Effector CD8-positive, alpha-beta T cell (primary cell): ENCODE results near the gene SH3BP1.
A peak's percentile ranks its signal among the peaks of the same experiment; 100 is the strongest.
"Not testable (repeated sequence)": the region's sequence is repeated elsewhere in the genome, so short reads cannot be mapped to it uniquely, and the experiment has no call there.

ENCODE experiments used
- DNase-seq: peaks from one replicate; lab custom pipeline; 2025; lab: John Stamatoyannopoulos, UW

The SH3BP1 gene

GRCh38 chr22:37677493-37677974 lies 38.1 kb downstream of the SH3BP1 start:
- no peak for DNase-seq

GRCh38 chr22:37678372-37678771 lies 38.9 kb downstream of the SH3BP1 start:
- DNase-seq: no peak

GRCh38 chr22:37679670-37680069 lies 40.2 kb downstream of the SH3BP1 start:
- DNase-seq: no peak

- DNase-seq: no peak
These were observed 40.9 kb downstream of the SH3BP1 start for GRCh38 chr22:37680191-37680851.

GRCh38 chr22:37681001-37681424 lies 41.5 kb downstream of the SH3BP1 start:
- no peak for DNase-seq

GRCh38 chr22:37681556-37682049 lies 42.1 kb downstream of the SH3BP1 start:
- peak; percentile 44 for DNase-seq

GRCh38 chr22:37684803-37685615 lies 45.5 kb downstream of the SH3BP1 start:
- DNase-seq: no peak

GRCh38 chr22:37686002-37686982 lies 46.8 kb downstream of the SH3BP1 start, which contains the start of gene NOL12:
Gene NOL12 (plus strand): TSS chr22:37686343. CDS start chr22:37686393, 50 bp downstream.
- peak; percentile 49 for DNase-seq

- DNase-seq: no peak
These were observed 50.9 kb downstream of the SH3BP1 start for GRCh38 chr22:37690407-37690806.

GRCh38 chr22:37690901-37691504 lies 51.5 kb downstream of the SH3BP1 start:
- DNase-seq: no peak

- DNase-seq: no peak
These were observed 53.3 kb downstream of the SH3BP1 start for GRCh38 chr22:37692627-37693285.

GRCh38 chr22:37694131-37694530 lies 54.7 kb downstream of the SH3BP1 start:
- DNase-seq: not testable (repeated sequence)

- not testable (repeated sequence) for DNase-seq
These were observed 56.8 kb downstream of the SH3BP1 start for GRCh38 chr22:37696260-37696656.

- peak; percentile 72 for DNase-seq
These were observed 57.4 kb downstream of the SH3BP1 start, which contains the start of gene TRIOBP for GRCh38 chr22:37696657-37697537. Gene TRIOBP (plus strand): TSS chr22:37697048. CDS start chr22:37701366, 4,318 bp downstream.

- DNase-seq: no peak
These were observed 58.0 kb downstream of the SH3BP1 start for GRCh38 chr22:37697538-37697835.

GRCh38 chr22:37701141-37701786 lies 61.8 kb downstream of the SH3BP1 start:
- no peak for DNase-seq

GRCh38 chr22:37703906-37704305 lies 64.4 kb downstream of the SH3BP1 start:
- no peak for DNase-seq

GRCh38 chr22:37704645-37705044 lies 65.2 kb downstream of the SH3BP1 start:
- DNase-seq: no peak

- DNase-seq: no peak
These were observed 65.7 kb downstream of the SH3BP1 start for GRCh38 chr22:37705205-37705604.
